SK-N-SH treated with all-trans-retinoic acid at 6 μM for 48 hours (cell line): Measurements from ENCODE around the gene PRRG4.

Source experiments
- ATAC-seq: fragments of 200-7000 bp; cut with Tn5 transposase; 3 replicates; pipeline ENCODE4 v1.9.1; 2020; ENCODE audit warnings: mild to moderate bottlenecking, moderate library complexity
- ARNTL ChIP-seq: fragments of 450-650 bp; formaldehyde crosslinking; IDR thresholded peaks from 2 replicates; pipeline ENCODE4 v1.5.0; 2020; ENCODE audit warnings: low read depth, mild to moderate bottlenecking, moderate library complexity, borderline replicate concordance
- ESRRG ChIP-seq: fragments of 250-450 bp; sonication (Bioruptor Pico); IDR thresholded peaks from 2 replicates; pipeline ENCODE4 v1.6.1; 2021; ENCODE audit warnings: mild to moderate bottlenecking
- ISL1 ChIP-seq: fragments of 250-450 bp; sonication (Bioruptor Pico); IDR thresholded peaks from 2 replicates; pipeline ENCODE4 v2.1.2; 2022; ENCODE audit warnings: mild to moderate bottlenecking, moderate library complexity
- OSR1 ChIP-seq: fragments of 250-450 bp; sonication (Bioruptor Pico); IDR thresholded peaks from 2 replicates; pipeline ENCODE4 v1.8.0; 2022; ENCODE audit warnings: moderate library complexity, mild to moderate bottlenecking, inconsistent platforms
- PPARA ChIP-seq: fragments of 250-450 bp; sonication (Bioruptor Pico); IDR thresholded peaks from 2 replicates; pipeline ENCODE4 v1.5.0; 2020; ENCODE audit warnings: mild to moderate bottlenecking, borderline replicate concordance
- RARB ChIP-seq: fragments of 250-450 bp; sonication (Bioruptor Pico); IDR thresholded peaks from 2 replicates; pipeline ENCODE4 v1.8.0; 2021; ENCODE audit warnings: mild to moderate bottlenecking, moderate library complexity
- SNAI2 ChIP-seq: fragments of 250-450 bp; sonication (Bioruptor Pico); IDR thresholded peaks from 2 replicates; pipeline ENCODE4 v1.5.0; 2020; ENCODE audit warnings: mild to moderate bottlenecking, moderate library complexity
- TCF4 ChIP-seq: fragments of 250-450 bp; sonication (Bioruptor Pico); IDR thresholded peaks from 2 replicates; pipeline ENCODE4 v1.8.0; 2021; ENCODE audit warnings: mild to moderate bottlenecking, moderate library complexity, borderline replicate concordance
- TOX ChIP-seq: fragments of 250-450 bp; sonication (Bioruptor Pico); IDR thresholded peaks from 2 replicates; pipeline ENCODE4 v1.8.0; 2021; ENCODE audit warnings: mild to moderate bottlenecking, moderate library complexity, borderline replicate concordance
- ZC3H10 ChIP-seq: fragments of 250-450 bp; sonication (Bioruptor Pico); IDR thresholded peaks from 2 replicates; pipeline ENCODE4 v1.5.1; 2021; ENCODE audit warnings: mild to moderate bottlenecking, moderate library complexity
- ZFP3 ChIP-seq: fragments of 250-450 bp; sonication (Bioruptor Pico); IDR thresholded peaks from 2 replicates; pipeline ENCODE4 v1.5.0; 2020; ENCODE audit warnings: mild to moderate bottlenecking, moderate library complexity
- ZFP30 ChIP-seq: fragments of 450-650 bp; formaldehyde crosslinking; IDR thresholded peaks from 2 replicates; pipeline ENCODE4 v1.5.0; 2022; ENCODE audit warnings: mild to moderate bottlenecking, moderate library complexity
- ZNF565 ChIP-seq: fragments of 450-650 bp; formaldehyde crosslinking; conservative IDR thresholded peaks from 2 replicates; pipeline ENCODE4 v1.5.0; 2020; ENCODE audit warnings: low read depth, mild to moderate bottlenecking, moderate library complexity
- ZNF70 ChIP-seq: fragments of 450-650 bp; formaldehyde crosslinking; IDR thresholded peaks from 2 replicates; pipeline ENCODE4 v1.5.0; 2020; ENCODE audit warnings: mild to moderate bottlenecking, moderate library complexity
- ZNF8 ChIP-seq: fragments of 450-650 bp; formaldehyde crosslinking; IDR thresholded peaks from 2 replicates; pipeline ENCODE4 v1.5.0; 2020; ENCODE audit warnings: mild to moderate bottlenecking, moderate library complexity
- TF ChIP-seq, protein P1 (sequence below): fragments of 250-450 bp; sonication (Bioruptor Pico); IDR thresholded peaks from 2 replicates; pipeline ENCODE4 v1.8.0; 2020; ENCODE audit warnings: mild to moderate bottlenecking, moderate library complexity, borderline replicate concordance
- TF ChIP-seq, protein P2 (sequence below): fragments of 250-450 bp; sonication (Bioruptor Pico); IDR thresholded peaks from 2 replicates; pipeline ENCODE4 v1.5.1; 2020; ENCODE audit warnings: low read depth, mild to moderate bottlenecking, moderate library complexity
- TF ChIP-seq, protein P3 (sequence below): fragments of 250-450 bp; sonication (Bioruptor Pico); IDR thresholded peaks from 2 replicates; pipeline ENCODE4 v1.8.0; 2021; ENCODE audit warnings: low read depth, mild to moderate bottlenecking, moderate library complexity, borderline replicate concordance
- TF ChIP-seq, protein P4 (sequence below): fragments of 250-450 bp; sonication (Bioruptor Pico); IDR thresholded peaks from 2 replicates; pipeline ENCODE4 v1.5.1; 2021; ENCODE audit warnings: mild to moderate bottlenecking, moderate library complexity
- TF ChIP-seq, protein P5 (sequence below): fragments of 250-450 bp; sonication (Bioruptor Pico); IDR thresholded peaks from 2 replicates; pipeline ENCODE4 v1.5.0; 2020; ENCODE audit warnings: mild to moderate bottlenecking, moderate library complexity

Gene PRRG4

DNA sequence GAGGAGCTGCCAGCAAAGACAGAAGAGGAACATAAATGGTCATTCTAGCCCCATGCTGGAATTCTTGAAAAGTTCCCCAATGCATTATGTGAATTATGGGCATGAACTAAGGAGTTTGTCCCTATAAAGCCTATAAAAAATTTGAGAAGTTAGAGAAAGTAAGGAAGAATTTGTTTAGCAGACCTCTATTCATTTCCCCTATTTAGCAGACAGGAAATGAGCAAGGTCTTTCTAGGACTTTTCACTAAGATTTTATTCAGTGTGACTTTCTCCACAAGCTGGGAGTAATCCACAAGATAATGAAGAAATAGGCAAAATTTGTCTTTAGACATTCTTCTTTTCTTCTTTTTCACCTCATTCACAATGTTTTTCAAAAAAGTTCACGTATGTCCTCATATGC lies 20.0 kb downstream of the PRRG4 start (continued):
- TF ChIP-seq ESRRG (CRISPR knock-in tag) (no peak), ZC3H10 (CRISPR knock-in tag) (no peak), ZFP3 (no peak), TCF4 (CRISPR knock-in tag) (no peak), ARNTL (CRISPR knock-in tag) (no peak), OSR1 (CRISPR knock-in tag) (no peak), ZNF70 (CRISPR knock-in tag) (no peak), TOX (CRISPR knock-in tag) (no peak), ZNF565 (CRISPR knock-in tag) (no peak)

DNA sequence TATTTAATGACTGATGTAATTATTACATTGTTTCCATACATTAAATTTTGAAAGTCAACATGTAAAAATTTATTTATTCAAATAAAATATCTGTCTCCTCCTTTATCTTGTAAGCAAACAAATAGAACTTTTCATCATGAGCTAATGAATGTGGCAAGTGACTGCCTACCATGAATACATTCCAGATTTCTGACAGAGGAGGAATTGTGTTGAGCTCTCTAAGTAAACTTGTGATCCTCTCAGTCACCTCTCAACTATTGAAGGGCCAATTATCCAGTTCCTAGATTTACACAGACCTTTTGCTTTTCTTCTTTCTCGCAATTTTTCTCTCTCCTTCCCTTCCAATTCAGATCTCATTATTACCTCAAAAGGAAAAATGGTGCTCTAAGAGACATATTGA lies 21.5 kb downstream of the PRRG4 start:
- TF ChIP-seq, protein P1, sequence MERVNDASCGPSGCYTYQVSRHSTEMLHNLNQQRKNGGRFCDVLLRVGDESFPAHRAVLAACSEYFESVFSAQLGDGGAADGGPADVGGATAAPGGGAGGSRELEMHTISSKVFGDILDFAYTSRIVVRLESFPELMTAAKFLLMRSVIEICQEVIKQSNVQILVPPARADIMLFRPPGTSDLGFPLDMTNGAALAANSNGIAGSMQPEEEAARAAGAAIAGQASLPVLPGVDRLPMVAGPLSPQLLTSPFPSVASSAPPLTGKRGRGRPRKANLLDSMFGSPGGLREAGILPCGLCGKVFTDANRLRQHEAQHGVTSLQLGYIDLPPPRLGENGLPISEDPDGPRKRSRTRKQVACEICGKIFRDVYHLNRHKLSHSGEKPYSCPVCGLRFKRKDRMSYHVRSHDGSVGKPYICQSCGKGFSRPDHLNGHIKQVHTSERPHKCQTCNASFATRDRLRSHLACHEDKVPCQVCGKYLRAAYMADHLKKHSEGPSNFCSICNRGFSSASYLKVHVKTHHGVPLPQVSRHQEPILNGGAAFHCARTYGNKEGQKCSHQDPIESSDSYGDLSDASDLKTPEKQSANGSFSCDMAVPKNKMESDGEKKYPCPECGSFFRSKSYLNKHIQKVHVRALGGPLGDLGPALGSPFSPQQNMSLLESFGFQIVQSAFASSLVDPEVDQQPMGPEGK (CRISPR knock-in tag): no peak
- TF ChIP-seq OSR1 (CRISPR knock-in tag): no peak
- TF ChIP-seq ZFP3: no peak
- TF ChIP-seq ARNTL (CRISPR knock-in tag): no peak
- no peak for TF ChIP-seq ZC3H10 (CRISPR knock-in tag)
- TF ChIP-seq TOX (CRISPR knock-in tag): no peak
- no peak for TF ChIP-seq RARB (CRISPR knock-in tag)
- TF ChIP-seq ISL1 (CRISPR knock-in tag): no peak
- no peak for TF ChIP-seq PPARA (CRISPR knock-in tag)
- no peak for TF ChIP-seq ZNF70 (CRISPR knock-in tag)
- TF ChIP-seq SNAI2 (CRISPR knock-in tag): no peak
- TF ChIP-seq, protein P2, sequence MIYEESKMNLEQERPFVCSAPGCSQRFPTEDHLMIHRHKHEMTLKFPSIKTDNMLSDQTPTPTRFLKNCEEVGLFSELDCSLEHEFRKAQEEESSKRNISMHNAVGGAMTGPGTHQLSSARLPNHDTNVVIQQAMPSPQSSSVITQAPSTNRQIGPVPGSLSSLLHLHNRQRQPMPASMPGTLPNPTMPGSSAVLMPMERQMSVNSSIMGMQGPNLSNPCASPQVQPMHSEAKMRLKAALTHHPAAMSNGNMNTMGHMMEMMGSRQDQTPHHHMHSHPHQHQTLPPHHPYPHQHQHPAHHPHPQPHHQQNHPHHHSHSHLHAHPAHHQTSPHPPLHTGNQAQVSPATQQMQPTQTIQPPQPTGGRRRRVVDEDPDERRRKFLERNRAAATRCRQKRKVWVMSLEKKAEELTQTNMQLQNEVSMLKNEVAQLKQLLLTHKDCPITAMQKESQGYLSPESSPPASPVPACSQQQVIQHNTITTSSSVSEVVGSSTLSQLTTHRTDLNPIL (CRISPR knock-in tag): no peak
- TF ChIP-seq TCF4 (CRISPR knock-in tag): no peak
- TF ChIP-seq, protein P3, sequence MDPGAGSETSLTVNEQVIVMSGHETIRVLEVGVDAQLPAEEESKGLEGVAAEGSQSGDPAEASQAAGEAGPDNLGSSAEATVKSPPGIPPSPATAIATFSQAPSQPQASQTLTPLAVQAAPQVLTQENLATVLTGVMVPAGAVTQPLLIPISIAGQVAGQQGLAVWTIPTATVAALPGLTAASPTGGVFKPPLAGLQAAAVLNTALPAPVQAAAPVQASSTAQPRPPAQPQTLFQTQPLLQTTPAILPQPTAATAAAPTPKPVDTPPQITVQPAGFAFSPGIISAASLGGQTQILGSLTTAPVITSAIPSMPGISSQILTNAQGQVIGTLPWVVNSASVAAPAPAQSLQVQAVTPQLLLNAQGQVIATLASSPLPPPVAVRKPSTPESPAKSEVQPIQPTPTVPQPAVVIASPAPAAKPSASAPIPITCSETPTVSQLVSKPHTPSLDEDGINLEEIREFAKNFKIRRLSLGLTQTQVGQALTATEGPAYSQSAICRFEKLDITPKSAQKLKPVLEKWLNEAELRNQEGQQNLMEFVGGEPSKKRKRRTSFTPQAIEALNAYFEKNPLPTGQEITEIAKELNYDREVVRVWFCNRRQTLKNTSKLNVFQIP (CRISPR knock-in tag): no peak
- no peak for TF ChIP-seq ZFP30 (CRISPR knock-in tag)
- TF ChIP-seq ZNF8: no peak
- no peak for ATAC-seq

DNA sequence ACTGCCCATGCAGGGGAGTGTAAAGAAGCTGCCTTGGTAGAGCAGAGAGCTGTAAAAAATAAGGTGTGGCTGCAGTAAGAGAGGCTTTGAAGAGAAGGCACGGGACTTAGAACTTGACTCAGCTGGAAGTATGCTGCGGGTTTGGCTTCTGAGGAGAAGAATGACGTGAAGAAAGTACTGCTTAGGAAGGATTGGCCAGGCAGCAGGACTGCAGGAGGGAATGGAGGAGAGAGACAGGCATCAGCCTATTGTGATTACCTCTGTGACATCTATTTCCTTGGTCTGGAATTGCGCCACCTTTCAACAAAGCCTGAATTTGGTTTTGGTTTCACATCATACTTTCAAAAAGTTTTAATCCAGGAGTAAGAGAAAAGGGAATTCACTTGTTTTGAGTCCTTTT lies 22.5 kb downstream of the PRRG4 start:
- no peak for TF ChIP-seq ZNF8
- TF ChIP-seq ZFP3: no peak
- no peak for TF ChIP-seq ISL1 (CRISPR knock-in tag)
- TF ChIP-seq ESRRG (CRISPR knock-in tag): no peak
- no peak for TF ChIP-seq TCF4 (CRISPR knock-in tag)
- no peak for TF ChIP-seq ARNTL (CRISPR knock-in tag)
- no peak for TF ChIP-seq ZNF565 (CRISPR knock-in tag)
- TF ChIP-seq, protein P4, sequence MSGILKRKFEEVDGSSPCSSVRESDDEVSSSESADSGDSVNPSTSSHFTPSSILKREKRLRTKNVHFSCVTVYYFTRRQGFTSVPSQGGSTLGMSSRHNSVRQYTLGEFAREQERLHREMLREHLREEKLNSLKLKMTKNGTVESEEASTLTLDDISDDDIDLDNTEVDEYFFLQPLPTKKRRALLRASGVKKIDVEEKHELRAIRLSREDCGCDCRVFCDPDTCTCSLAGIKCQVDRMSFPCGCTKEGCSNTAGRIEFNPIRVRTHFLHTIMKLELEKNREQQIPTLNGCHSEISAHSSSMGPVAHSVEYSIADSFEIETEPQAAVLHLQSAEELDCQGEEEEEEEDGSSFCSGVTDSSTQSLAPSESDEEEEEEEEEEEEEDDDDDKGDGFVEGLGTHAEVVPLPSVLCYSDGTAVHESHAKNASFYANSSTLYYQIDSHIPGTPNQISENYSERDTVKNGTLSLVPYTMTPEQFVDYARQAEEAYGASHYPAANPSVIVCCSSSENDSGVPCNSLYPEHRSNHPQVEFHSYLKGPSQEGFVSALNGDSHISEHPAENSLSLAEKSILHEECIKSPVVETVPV: no peak
- no peak for TF ChIP-seq RARB (CRISPR knock-in tag)
- ATAC-seq: peak; percentile 46; the same call in 2 of the 3 replicates

DNA sequence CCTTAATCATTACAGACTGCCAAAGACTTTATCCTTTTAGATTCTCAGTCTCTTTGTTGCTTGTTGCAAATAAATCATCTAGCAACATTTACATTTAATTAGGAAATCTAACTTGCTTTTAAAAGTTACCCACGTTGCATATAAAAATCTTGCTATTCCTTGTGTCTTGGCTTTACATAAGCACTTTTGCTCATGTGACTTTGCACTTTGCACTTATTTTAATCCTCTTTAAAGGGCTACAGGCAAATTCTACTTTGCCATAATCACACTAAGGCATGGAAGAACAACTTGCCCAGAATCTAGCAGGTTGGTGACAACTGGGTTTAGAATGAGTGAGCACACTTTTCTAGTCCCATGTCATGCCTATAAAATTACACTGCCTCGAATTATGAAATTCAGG lies 25.9 kb downstream of the PRRG4 start:
- ATAC-seq: no peak
- TF ChIP-seq, protein P1 (CRISPR knock-in tag): no peak
- TF ChIP-seq ZNF70 (CRISPR knock-in tag): no peak
- TF ChIP-seq ZNF8: no peak
- no peak for TF ChIP-seq TCF4 (CRISPR knock-in tag)
- TF ChIP-seq PPARA (CRISPR knock-in tag): no peak
- TF ChIP-seq, protein P5, sequence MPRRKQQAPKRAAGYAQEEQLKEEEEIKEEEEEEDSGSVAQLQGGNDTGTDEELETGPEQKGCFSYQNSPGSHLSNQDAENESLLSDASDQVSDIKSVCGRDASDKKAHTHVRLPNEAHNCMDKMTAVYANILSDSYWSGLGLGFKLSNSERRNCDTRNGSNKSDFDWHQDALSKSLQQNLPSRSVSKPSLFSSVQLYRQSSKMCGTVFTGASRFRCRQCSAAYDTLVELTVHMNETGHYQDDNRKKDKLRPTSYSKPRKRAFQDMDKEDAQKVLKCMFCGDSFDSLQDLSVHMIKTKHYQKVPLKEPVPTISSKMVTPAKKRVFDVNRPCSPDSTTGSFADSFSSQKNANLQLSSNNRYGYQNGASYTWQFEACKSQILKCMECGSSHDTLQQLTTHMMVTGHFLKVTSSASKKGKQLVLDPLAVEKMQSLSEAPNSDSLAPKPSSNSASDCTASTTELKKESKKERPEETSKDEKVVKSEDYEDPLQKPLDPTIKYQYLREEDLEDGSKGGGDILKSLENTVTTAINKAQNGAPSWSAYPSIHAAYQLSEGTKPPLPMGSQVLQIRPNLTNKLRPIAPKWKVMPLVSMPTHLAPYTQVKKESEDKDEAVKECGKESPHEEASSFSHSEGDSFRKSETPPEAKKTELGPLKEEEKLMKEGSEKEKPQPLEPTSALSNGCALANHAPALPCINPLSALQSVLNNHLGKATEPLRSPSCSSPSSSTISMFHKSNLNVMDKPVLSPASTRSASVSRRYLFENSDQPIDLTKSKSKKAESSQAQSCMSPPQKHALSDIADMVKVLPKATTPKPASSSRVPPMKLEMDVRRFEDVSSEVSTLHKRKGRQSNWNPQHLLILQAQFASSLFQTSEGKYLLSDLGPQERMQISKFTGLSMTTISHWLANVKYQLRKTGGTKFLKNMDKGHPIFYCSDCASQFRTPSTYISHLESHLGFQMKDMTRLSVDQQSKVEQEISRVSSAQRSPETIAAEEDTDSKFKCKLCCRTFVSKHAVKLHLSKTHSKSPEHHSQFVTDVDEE: no peak
- TF ChIP-seq, protein P2 (CRISPR knock-in tag): no peak
- TF ChIP-seq, protein P4: no peak
- no peak for TF ChIP-seq ESRRG (CRISPR knock-in tag)
- TF ChIP-seq ZFP3: no peak
